Mononuclear cell (primary cell): ENCODE measurements around the gene LAMTOR3. TPM values are rescaled to one million over a fixed set of nuclear protein-coding genes. Genes with fewer than 3 reads are reported as not detected.

ENCODE experiments used
- H3K27me3 ChIP-seq: 2 replicates; pipeline ENCODE4 v1.6.0; 2011; ENCODE audit warnings: low read length, control low read depth; ENCODE audit not compliant: insufficient read depth
- H3K4me1 ChIP-seq: 2 replicates; pipeline ENCODE4 v1.5.1; 2011; ENCODE audit warnings: mild to moderate bottlenecking, low read length, control low read depth; ENCODE audit not compliant: insufficient read depth
- H3K4me3 ChIP-seq: 2 replicates; pipeline ENCODE4 v1.5.1; 2011; ENCODE audit warnings: mild to moderate bottlenecking, low read length, moderate library complexity
- H3K9me3 ChIP-seq: 2 replicates; pipeline ENCODE4 v1.5.1; 2011; ENCODE audit warnings: low read depth, mild to moderate bottlenecking, control low read depth, low read length
- total RNA-seq: library from RNA; depleted of rRNA; stranded (reverse); fragments of >200 nt; gene quantifications from one replicate; pipeline ENCODE4 v1.2.3, GENCODE V29; 2012

LAMTOR3 gene
- total RNA-seq, 1 donor, result 41.0 TPM

DNA sequence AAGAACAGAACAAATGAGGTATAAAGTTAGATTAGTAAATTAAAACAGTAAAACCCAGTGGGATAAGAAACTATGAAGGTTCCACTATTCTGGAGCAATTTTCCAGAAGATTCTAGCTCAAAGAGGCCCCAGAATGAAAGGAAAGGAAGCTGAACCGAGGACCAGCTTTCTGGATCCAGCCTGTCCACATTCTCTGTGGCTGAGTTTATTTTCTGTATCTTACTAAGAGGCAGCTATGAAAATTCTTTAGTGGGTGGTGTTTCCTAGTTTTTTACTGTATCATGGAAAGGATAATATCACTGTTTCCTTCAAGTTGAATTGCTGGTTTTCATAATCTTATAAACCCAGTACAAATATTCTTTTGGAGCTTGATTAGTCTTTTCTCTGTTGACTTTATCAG, 65.8 kb downstream of the LAMTOR3 start:
- no peaks in the 10 kb centered on the region for H3K9me3 ChIP-seq
- H3K4me1 ChIP-seq, result peaks cover 41% of the 10 kb centered on the region
- H3K27me3 ChIP-seq, result no peaks in the 10 kb centered on the region
- no peak overlapping the region for H3K4me3 ChIP-seq

Other genes starting within 250 kb of the LAMTOR3 start
- not detected for gene C4orf54, start 236.6 kb downstream of the LAMTOR3 start, total RNA-seq
- 54.3 TPM for gene DAPP1, start 77.6 kb downstream of the LAMTOR3 start, total RNA-seq
- gene DNAJB14, start 52.2 kb upstream of the LAMTOR3 start, total RNA-seq, result 70.1 TPM
- gene H2AZ1, start 55.8 kb upstream of the LAMTOR3 start, total RNA-seq, result 87.9 TPM